GM18520 (cell line): ENCODE measurements around the gene XRCC3.
"Not testable (repeated sequence)": the region's sequence is repeated elsewhere in the genome, so short reads cannot be mapped to it uniquely, and the experiment has no call there.

Source experiments
- ATAC-seq: cut with Tn5 transposase; IDR thresholded peaks from one replicate; pipeline ENCODE4 v1.9.1; 2021; ENCODE audit not compliant: unreplicated experiment

The XRCC3 gene

GRCh38 chr14:103695296-103696069 is 19.8 kb downstream of the XRCC3 start:
- ATAC-seq: no peak

DNA sequence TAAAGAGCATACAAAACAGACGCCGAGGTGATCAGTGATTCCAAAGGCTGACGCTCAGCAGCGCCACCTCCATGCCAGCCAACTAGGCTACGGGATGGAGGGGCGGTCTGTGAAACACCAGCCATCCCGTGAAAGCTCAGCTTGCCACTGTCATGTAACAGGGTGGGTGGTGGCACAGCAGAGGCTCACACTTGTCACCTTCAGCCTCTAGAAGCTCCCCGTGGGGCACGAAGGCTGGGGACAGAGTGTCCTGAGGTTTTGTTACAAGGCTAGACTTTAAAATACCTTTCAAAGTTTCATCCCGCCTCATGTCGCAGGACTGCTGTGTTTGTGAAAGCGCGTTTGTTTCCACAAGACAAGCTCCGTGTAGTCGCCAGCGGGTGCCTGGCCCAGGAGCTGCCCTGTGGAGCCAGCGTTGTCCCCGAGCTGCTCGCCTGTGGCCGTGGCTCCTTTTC is 20.7 kb downstream of the XRCC3 start:
- no peak for ATAC-seq

DNA sequence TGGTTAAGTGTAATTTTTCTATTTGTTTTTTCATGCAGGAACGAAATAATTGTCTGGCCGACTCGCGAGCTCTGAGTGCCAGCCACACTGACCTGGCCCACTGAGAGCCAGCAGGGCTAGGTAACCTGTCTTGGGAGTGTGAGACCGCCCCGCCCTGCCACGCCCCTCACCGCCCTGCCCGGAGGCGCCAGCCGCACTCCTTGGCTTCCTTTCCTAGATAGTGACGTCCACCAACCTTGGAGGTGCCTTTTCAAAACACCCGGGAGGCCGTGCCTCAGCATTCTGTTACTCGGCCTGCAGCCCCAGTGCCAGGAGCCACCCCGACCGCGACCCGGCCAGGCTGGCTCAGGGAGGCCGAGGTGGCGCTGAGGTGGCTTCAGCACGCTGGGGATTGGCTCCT is 21.7 kb downstream of the XRCC3 start:
- ATAC-seq: no peak

DNA sequence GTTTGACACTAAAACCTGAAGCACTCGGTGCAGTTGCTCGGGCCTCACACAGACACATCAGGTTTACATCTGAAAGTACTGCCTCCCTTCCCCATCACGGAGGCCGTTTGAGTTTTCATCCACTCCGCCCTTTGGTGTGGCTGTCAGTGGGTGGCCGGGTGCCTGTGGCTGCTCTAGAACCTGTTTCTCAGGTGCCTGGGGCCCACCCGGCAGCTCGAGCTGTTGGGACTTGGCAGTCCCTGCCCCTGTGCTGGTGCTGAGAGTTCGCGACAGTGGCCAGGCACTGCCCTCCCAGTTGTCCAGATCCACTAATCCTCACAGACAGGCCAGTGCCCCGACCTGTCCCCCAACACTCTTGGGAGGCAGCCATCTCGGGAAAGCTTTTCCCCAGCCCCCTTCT is 22.4 kb downstream of the XRCC3 start:
- ATAC-seq: no peak

DNA sequence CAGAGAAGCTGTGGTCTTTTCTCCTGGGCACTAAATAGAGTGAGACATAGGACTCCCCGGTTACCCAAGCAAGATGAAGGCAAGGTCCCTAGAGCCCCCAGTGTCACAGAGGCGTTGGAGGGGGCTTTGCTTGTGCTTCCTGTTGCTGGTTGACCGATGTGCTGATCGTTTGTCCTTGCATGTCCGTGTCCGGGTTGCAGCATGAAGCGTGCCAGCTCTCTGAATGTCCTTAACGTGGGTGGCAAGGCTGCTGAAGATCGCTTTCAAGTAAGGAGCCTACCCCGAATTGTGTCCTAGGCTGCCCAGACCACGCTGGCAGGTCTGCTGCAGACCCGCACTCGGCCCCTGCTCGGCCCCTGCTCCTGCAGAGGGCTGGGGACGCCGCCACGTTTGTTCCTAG is 23.1 kb downstream of the XRCC3 start:
- no peak for ATAC-seq

DNA sequence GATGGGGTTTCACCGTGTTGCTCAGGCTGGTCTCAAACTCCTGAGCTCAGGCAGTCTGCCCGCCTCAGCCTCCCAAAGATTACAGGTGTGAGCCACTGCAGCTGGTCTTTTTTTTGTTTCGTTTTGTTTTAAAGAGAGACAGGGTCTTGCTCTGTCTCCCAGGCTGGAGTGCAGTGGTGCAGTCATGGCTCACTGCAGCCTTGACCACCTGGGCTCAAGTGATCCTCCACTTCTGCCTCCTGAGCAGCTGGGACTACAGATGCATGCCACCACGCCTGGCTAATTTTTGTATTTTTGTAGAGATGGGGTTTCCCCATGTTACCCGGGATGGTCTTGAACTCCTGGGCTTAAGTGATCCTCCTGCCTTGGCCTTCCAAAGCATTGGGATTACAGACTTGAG is 23.6 kb downstream of the XRCC3 start:
- not testable (repeated sequence) for ATAC-seq

- ATAC-seq: no peak
These were observed 24.9 kb downstream of the XRCC3 start for GRCh38 chr14:103690332-103690731.

DNA sequence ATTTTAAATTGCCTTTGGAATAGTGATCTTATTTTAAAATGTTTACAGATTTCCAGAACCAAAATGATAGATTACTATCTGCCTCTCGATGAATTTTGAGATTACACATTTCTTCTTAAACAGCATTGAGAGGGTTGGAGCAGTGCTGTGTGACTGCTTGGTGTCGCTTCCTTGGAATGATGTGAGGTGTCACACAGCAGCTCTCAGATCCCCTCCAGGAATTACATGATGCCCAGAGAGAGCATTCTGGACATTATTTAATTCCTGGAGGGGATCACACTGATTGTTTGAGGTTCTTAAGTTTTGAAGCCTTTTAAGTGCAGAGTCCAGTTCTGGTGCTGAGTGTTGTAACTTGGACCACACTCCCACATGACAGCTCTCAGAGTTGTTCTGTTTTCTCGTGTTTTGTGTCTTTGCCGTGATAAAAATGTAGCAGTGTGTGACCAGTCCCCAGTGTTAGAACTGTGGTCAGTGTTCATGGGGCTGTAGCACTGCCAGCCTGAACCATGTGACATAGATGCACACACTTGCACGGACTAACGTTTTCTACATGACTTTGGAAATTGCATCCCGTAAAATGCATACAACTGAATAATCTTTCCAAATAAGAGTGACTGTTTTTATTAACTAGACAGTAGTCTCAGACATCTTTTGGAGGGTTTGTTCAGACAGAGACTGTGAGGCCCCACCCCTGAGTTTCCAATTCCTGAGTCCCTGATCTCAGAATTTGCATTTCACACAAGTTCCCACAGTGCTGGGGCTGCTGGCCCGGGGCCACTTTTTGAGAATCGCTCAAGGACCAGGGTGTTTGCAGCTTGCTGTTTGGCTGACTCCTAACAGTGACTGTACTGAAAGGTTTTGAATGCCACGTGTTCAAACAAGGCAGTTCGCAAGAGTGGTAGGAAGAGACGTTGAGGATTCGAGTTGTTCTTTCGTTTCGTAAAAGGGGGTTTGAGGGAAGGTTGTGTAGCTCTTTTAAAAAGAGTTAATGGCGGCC is 26.0 kb downstream of the XRCC3 start:
- ATAC-seq: peak; percentile 46

DNA sequence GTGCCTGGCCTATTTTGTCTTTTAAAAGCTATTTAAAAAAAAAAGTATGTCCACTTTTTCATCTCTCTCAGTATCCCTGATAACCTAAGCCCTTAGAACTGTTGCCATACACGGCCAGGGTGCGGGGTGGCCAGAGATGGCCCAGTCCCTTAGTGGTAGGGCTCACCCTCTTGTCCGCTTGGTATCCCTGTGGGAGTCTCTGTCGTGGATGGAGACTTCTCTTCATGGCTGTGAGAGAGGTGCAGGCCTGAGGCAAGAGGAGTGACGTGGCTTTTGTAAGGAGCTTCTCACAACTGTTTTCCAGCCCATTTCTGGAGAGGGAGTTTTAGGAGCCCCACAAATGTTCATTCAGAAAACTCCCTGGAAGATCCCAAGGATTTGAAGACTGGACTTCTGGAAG is 26.8 kb downstream of the XRCC3 start:
- no peak for ATAC-seq

DNA sequence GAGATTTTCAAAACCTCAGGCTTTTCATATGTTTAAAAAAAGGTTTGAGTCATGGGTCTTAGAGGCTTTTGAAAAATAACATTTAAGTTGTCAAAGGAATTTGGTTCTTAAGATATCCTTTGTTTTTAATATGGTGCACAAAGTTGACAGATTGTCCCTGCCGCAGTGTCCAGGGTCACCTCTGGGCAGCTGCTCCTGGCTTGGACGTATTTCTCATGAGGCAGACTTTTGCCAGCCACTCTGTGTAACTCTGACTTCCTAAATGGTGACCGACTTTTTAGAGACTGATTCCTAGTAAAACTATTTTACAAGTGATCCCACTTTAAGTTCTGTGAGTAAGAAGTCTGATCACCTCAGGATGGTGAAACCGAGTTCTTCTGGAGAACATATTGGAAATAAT is 27.5 kb downstream of the XRCC3 start:
- ATAC-seq: no peak

- no peak for ATAC-seq
These were observed 28.3 kb downstream of the XRCC3 start for GRCh38 chr14:103686831-103687485.

DNA sequence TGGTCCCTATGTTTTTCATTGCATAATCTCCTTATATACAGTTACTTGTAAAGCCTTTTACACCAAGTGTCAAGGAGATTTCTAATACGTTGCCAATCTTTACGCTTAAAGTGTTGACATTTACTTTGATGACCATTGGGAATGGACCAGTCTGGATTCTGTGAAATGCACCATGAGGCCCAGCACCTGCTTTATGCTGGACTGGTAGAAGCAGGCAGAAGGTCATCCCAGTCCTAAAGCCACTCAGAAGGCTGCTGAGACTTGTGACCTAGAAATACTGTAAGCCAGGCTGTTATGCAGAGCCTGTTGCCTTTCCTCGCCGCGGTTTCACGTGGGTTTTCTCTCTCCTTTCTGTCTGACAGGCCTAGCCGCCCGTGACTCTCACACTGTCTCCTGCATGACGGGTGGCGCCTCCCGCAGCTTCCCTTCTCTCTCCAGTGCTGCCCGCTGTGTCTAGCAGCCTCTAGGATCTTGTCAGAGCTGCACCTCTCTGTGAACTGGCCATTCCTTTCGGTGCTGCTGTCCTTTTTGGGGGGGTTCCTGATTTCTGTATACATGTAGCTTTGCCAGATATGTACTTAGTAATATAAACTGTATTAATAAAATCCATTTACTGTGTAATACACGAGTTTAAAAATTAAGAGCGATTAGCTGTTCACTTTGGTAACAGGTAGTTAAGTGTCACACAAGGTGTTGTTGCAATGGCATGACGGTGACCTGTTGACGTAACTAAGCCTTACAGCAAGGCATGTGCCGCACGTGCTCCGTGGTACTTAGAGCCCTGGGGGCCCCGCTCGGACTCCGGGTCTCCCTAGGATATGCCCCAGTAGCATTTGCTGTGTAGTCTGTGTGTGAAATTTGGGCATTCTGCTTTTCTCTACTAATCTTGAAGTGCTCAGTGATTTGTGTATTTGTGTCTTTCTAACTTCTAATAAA is 29.7 kb downstream of the XRCC3 start:
- ATAC-seq: no peak

DNA sequence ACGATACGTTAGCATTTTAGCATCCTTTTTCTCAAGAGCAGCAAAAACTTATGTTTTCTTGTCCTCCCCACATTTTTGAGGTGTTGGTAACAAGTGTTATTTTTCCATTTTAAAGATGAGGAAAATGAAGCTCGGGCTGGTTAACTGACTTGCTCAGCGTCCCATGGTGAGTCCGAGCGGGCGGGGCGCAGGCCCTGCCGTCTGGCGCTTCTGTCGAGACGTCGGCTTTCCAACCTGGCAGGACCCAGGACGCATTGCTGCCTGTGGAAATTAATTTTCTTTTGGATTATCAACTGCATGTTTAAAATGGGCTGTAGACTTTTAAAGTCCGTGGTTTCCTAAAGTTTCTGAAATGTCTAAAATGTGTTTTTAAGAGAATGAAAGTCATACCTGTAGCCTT is 30.4 kb downstream of the XRCC3 start:
- ATAC-seq: no peak

- no peak for ATAC-seq
These were observed 30.8 kb downstream of the XRCC3 start for GRCh38 chr14:103684471-103684870.

DNA sequence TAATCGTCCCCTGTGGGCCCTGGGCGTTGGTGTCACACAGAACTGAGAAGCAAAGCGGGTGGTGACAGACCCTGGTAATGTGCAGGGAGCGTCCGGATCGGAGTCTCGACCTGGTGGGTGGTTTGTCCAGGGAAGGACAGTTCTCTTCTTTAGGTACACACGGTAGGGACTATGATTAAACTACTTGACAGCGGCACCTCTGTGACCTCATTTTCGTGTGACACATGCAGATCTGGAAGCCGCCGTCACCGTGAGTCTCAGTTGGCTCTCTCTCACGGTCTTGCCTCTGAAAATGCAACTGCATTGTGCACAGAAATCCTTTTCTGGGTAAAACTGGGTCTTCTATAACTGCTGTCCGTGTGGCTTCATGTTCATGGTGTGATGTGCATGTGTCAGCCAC is 32.1 kb downstream of the XRCC3 start:
- no peak for ATAC-seq

DNA sequence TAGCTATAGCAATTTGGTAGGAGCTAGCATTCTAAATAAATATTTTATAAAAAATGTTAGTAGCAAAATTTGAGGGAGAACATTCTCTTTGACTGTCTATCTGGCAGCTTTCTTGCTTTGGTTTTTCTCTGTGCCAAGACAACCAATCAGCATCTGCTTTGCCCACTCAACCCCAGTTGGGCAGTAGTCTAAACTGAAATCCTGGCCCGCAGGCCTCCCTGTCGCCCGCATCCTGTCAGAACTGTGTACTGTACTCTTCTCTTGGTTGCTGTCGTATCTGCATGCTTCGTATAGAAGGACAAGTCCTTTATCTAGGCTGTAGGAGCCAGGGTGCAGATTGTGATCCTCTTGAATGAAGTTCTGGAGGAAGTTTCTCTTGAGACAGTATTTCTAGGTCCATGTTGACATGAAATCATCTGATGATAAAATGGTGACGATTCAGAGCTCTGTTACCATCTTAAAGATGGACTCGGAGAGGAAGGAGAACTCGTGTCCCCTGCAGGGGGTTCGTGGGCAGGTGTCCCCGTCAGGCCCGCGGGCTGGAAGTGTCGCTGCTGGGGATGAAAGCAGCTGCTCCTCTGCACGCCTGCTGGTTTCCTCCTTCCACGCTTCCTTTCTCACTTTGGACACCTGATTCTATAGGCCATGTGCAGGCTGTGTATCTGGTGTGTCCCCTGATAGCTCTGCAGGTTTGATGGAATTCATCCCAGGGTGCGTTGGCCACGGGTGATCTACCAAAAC is 34.6 kb downstream of the XRCC3 start:
- ATAC-seq: no peak

DNA sequence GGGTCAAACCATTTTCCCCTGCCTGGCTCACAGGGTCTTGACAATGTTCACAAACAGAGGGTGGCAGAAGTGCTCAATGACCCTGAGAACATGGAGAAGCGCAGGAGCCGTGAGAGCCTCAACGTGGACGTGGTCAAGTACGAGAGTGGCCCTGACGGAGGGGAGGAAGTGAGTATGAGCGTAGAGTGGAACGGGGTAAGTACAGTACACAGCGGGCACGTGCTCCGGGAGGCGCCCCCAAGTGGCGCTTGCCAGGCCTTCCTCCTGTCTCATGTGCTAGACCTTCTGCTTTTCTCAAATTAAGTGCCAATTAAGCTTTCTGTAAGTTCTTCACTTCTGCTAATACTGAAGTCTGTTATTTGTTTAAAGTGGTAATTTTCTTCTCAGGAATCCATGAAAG is 35.9 kb downstream of the XRCC3 start:
- ATAC-seq: no peak

DNA sequence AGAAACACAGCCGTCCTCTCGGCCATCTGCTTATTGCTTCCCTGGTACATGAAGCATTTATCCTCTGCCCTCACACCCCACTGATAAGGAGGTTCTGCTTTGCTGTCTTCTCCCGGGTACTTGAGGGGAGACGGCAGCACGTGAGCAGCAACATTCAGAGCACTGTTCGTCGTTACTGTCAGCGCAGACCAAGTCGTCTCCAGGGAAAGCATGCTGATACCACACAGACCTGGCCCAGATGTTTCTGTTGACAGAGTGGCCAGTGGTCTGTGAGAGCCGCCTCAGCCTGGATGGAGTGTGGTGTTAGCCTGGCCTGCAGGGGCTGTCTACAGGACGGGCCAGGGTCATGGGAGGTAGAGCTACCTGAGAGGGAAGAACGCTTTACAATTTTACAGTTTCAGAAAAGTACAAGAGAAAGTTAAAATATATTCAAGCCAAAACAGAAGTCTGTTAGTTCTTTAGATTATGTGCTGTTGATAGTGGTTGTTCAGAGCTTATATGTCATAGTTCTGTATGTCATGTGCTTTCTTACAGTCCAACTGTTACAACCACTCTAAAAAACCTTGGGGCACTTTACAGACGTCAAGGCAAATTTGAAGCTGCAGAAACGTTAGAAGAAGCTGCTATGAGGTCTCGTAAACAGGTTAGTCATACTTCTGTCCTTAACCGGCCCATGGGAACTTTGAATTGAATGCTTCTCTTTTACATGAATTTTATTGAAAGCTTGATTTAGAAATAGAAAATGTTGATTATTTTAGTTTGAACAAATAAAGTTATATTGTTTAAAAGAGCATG is 38.2 kb downstream of the XRCC3 start:
- ATAC-seq: no peak

- ATAC-seq: no peak
These were observed 39.3 kb downstream of the XRCC3 start for GRCh38 chr14:103675957-103676356.
